ENCODE results near the gene ZC3H15.
"Not testable (repeated sequence)": the region's sequence is repeated elsewhere in the genome, so short reads cannot be mapped to it uniquely, and the experiment has no call there.

ZC3H15 gene

DNA sequence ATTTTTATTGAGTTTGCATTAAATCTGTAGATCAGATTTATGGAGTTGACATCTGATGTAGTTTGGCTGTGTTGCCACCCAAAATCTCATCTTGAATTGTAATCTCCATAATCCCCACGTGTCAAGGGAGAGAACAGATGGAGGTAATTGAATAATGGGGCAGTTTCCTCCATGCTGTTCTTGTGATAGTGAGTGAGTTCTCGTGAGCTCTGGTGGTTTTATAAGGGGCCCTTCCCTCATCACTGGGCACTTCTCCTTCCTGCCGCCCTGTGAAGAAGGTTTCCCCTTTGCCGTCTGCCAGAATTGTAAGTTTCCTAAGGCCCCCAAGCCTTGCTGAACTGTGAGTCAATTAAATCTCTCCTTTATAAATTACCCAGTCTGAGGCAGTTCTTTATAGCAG, 32.2 kb downstream of the ZC3H15 start:
- TF ChIP-seq, protein P1, sequence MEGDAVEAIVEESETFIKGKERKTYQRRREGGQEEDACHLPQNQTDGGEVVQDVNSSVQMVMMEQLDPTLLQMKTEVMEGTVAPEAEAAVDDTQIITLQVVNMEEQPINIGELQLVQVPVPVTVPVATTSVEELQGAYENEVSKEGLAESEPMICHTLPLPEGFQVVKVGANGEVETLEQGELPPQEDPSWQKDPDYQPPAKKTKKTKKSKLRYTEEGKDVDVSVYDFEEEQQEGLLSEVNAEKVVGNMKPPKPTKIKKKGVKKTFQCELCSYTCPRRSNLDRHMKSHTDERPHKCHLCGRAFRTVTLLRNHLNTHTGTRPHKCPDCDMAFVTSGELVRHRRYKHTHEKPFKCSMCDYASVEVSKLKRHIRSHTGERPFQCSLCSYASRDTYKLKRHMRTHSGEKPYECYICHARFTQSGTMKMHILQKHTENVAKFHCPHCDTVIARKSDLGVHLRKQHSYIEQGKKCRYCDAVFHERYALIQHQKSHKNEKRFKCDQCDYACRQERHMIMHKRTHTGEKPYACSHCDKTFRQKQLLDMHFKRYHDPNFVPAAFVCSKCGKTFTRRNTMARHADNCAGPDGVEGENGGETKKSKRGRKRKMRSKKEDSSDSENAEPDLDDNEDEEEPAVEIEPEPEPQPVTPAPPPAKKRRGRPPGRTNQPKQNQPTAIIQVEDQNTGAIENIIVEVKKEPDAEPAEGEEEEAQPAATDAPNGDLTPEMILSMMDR (IDR thresholded peaks at IDR 0.05; ENCODE audit: low read depth, low read length), result no peak
- no peak for DNase-seq (ENCODE audit: extremely low read depth, low read depth)

DNA sequence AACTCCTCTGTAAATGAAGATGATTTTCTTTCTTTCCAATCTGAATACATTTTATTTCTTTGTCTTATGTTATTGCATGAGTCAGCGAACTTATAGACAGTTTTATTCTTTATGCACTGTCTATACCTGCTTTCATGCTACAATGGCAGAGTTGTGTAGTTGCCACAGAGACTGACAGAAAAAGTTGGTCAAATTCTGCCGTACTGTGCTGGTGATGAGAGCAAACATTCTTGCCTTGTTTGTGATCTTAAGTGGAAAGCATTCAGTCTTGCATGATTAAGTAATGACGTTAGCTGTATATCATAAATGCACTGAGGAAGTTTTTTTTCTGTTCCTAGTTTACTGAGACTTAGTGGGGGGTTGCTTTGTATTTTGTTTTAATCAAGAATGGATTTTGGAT, 32.9 kb downstream of the ZC3H15 start:
- TF ChIP-seq, protein P1 (IDR thresholded peaks at IDR 0.05; ENCODE audit: low read depth, low read length), result no peak
- no peak for DNase-seq (ENCODE audit: extremely low read depth, low read depth)

DNA sequence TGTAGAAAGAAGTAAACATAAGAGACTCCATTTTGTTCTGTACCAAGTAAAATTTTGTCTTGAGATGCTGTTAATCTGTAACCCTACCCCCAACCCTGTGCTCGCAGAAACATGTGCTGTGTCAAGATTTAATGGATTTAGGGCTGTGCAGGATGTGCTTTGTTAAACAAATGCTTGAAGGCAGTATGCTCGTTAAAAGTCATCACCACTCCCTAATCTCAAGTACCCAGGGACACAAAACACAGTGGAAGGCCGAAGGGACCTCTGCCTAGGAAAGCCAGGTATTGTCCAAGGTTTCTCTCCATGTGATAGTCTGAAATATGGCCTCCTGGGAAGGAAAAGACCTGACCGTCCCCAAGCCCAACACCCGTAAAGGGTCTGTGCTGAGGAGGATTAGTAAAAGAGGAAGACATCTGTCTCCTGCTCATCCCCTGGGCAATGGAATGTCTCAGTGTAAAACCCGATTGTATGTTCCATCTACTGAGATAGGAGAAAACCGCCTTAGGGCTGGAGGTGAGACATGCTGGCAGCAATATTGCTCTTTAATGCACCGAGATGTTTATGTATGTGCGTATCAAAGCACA, 35.6 kb downstream of the ZC3H15 start:
- DNase-seq (ENCODE audit: extremely low read depth, low read depth), result not testable (repeated sequence)

DNA sequence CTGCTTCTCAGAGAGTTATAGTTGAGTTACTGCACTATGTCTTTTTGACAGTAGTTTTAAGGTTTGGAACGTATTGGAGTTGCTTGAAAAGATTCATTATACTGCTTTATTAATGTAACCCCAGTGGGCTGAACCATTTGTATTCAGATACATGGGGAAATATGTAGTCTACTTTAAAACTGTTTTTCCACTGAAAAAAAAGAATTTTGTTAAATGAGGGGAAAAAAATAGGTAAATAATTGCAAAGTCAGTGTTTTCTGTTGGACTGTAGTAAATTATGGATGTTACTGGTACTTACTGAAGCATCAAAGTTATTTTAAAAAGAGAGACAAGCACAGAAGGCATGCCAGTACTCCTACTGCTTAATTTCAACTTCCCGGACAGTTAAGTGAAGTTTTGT, 36.4 kb downstream of the ZC3H15 start:
- DNase-seq (ENCODE audit: extremely low read depth, low read depth), result no peak
- TF ChIP-seq, protein P1 (IDR thresholded peaks at IDR 0.05; ENCODE audit: low read depth, low read length), result no peak

DNA sequence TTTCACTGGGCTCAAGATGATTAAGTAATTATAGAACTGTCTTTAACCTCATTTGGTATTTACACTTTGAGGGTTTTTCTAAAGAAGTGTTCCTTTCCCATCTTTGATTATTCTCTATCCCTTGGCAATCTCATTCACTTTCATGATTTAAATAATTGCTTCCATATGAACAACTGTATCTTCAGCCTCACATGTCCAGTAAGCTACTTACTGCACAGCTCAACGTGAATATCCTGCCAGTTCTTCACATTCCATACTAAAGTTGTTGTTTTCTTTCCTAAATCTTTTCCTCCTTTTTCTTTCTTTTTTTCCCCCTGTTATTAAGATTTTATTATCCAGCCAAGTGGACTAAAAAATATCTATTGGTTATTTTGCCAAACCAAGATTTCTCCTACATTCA, 37.7 kb downstream of the ZC3H15 start:
- no peak for DNase-seq (ENCODE audit: extremely low read depth, low read depth)
- TF ChIP-seq, protein P1 (IDR thresholded peaks at IDR 0.05; ENCODE audit: low read depth, low read length), result no peak

DNA sequence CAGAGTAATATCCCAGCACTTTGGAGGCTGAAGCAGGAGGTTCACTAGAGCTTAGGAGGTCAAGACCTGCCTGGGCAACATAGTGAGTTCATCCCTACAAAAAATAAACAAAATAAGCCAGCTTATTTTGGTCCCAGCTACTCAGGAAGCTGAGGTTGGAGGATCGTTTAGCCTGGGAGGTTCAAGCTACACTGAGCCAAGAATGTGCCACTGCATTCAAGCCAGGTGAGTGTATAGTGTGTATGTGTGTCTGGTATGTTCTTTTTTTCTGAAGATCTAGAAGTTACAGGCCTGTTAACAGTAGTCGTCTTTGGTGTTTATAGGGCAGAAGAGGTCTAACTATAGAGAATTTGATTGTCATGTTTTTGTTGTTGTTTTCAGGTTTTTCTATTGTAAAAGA, 40.2 kb downstream of the ZC3H15 start:
- TF ChIP-seq, protein P1 (IDR thresholded peaks at IDR 0.05; ENCODE audit: low read depth, low read length), result no peak
- no peak for DNase-seq (ENCODE audit: extremely low read depth, low read depth)

DNA sequence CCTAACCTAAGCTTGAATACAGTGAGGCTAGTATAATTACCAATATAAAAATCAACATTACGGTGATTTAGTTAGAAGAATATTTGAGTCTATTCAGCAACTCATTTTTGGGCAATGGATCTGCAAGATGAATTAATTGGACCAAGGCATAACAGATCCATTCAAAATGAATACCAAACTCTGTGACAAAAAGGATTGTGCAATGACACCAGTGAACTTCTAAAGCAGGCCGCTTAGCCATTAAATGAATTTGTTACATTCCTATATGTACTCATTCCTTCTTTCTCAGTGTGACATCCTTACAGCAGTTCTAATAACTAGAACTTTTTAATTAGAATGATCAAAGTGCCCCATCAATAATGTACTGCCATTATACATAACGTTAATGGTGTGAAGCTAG, 44.3 kb downstream of the ZC3H15 start:
- DNase-seq (ENCODE audit: extremely low read depth, low read depth), result no peak
- TF ChIP-seq, protein P1 (IDR thresholded peaks at IDR 0.05; ENCODE audit: low read depth, low read length), result no peak

DNA sequence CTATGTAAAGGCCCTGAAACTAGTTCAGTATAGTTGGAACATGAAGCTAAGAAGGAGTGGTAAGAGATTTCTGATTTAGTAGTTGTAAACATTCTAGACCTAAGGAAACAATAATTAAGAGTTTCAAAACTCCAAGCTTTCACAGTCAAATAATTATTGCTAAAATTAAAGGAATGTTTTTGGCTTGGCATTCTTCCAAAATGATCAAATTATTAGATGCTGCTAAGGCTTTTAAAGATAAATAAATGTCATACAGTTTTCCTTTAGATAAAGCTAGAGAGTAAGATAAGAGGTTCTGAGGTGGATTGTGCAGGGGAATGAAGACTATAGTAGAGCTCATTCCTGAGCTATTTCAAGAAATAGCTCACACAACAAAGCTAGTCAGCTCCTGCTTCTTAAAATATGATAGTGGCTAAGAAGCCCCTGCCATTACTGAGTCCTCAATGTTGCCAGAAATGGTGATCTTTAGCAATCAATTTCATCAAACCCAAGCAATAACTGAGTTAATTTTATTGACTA, 45.3 kb downstream of the ZC3H15 start:
- DNase-seq (ENCODE audit: extremely low read depth, low read depth), result no peak
- TF ChIP-seq, protein P1 (IDR thresholded peaks at IDR 0.05; ENCODE audit: low read depth, low read length), result no peak
